A549 (cell line): ENCODE data around the gene LGMN. TPM values are rescaled to one million over a fixed set of nuclear protein-coding genes. Genes with fewer than 3 reads are reported as not detected.
A peak's percentile ranks its signal among the peaks of the same experiment; 100 is the strongest.

Experiments used
- ATAC-seq, 2 experiments: fragments of 200-7000 bp in 1 of 2; fragments of >200 bp in 1 of 2; cut with Nextera tagmentation in 1 of 2; cut with Tn5 transposase in 1 of 2; 3 replicates each; pipeline versions ENCODE4 v1.8.0 to v1.9.1; 2018 to 2020; ENCODE audit warnings: mild to moderate bottlenecking in 1 of 2, moderate library complexity in 1 of 2
- CTCF ChIA-PET: fragments of 300-600 bp; sonication (Branson Sonifier 250); formaldehyde crosslinking; extraction: SDS; loops from one replicate; lab custom pipeline; 2021; ENCODE audit warnings: antibody characterized with exemption, inconsistent platforms; lab: Yijun Ruan, JAX
- POLR2A ChIA-PET: fragments of 350-600 bp; formaldehyde crosslinking; extraction: SDS; loops from one replicate; lab custom pipeline; 2021; ENCODE audit warnings: antibody characterized with exemption, inconsistent platforms; lab: Yijun Ruan, JAX
- DNase-seq, 2 experiments: peaks; one replicate each; pipeline versions ENCODE4 v3.0.0 to v3.0.0-alpha.2; 2011 to 2016; ENCODE audit warnings: low read depth in 1 of 2, low spot score in 1 of 2
- FAIRE-seq: peaks from 2 replicates; lab custom pipeline; 2011; peaks lifted over from hg19 to GRCh38; lab: Jason Lieb, UNC
- H3K27ac ChIP-seq, 2 experiments: fragments of >200 bp; sonication (Bioruptor Twin); formaldehyde crosslinking; 3 replicates each; pipeline ENCODE4 v1.5.1; 2016 to 2017
- H3K4me1 ChIP-seq: fragments of >200 bp; sonication (Bioruptor Twin); formaldehyde crosslinking; 3 replicates; pipeline ENCODE4 v1.6.1; 2016
- H3K4me2 ChIP-seq: fragments of >200 bp; sonication (Bioruptor Twin); formaldehyde crosslinking; 3 replicates; pipeline ENCODE4 v1.6.1; 2016
- H3K4me3 ChIP-seq: fragments of >200 bp; sonication (Bioruptor Twin); formaldehyde crosslinking; 3 replicates; pipeline ENCODE4 v1.5.1; 2016
- H3K9me3 ChIP-seq: fragments of >200 bp; sonication (Bioruptor Twin); formaldehyde crosslinking; 3 replicates; pipeline ENCODE4 v1.6.1; 2016
- CBX2 ChIP-seq: fragments of 200-600 bp; sonication (generic); IDR thresholded peaks from 2 replicates; pipeline ENCODE4 v1.6.1; 2016; ENCODE audit warnings: low read depth, mild to moderate bottlenecking, borderline replicate concordance
- CEBPB ChIP-seq, 2 experiments: fragments of >200 bp in 1 of 2; sonication (Bioruptor Twin) in 1 of 2; formaldehyde crosslinking in 1 of 2; IDR thresholded peaks; 2 replicates each; pipeline ENCODE4 v1.6.1; 2012 to 2016
- CHD2 ChIP-seq: fragments of 150-350 bp; IDR thresholded peaks from 2 replicates; pipeline ENCODE4 v1.6.1; 2014; ENCODE audit warnings: low read length; ENCODE audit not compliant: partially characterized antibody
- EHF ChIP-seq: fragments of 250-450 bp; sonication (Bioruptor Pico); IDR thresholded peaks from 2 replicates; pipeline ENCODE4 v1.5.0; 2020; ENCODE audit warnings: mild to moderate bottlenecking
- EP300 ChIP-seq, 2 experiments: fragments of >200 bp; sonication (Bioruptor Twin); formaldehyde crosslinking; IDR thresholded peaks; 2 replicates in 1 of 2; 3 replicates in 1 of 2; pipeline ENCODE4 v1.6.1; 2016 to 2017
- GATA3 ChIP-seq: IDR thresholded peaks from 2 replicates; pipeline ENCODE4 v1.6.1; 2012; ENCODE audit warnings: borderline replicate concordance
- HDAC2 ChIP-seq: fragments of 200-600 bp; sonication (generic); IDR thresholded peaks from 2 replicates; pipeline ENCODE4 v1.6.1; 2016
- HEYL ChIP-seq: fragments of 250-450 bp; sonication (Bioruptor Pico); IDR thresholded peaks from 2 replicates; pipeline ENCODE4 v1.8.0; 2021; ENCODE audit warnings: mild to moderate bottlenecking, moderate library complexity
- HOXA7 ChIP-seq: fragments of 250-450 bp; sonication (Bioruptor Pico); IDR thresholded peaks from 2 replicates; pipeline ENCODE4 v1.5.0; 2020; ENCODE audit warnings: mild to moderate bottlenecking, moderate library complexity
- HOXB5 ChIP-seq: fragments of 250-450 bp; sonication (Bioruptor Pico); IDR thresholded peaks from 2 replicates; pipeline ENCODE4 v1.5.0; 2020; ENCODE audit warnings: mild to moderate bottlenecking, moderate library complexity
- JUNB ChIP-seq: fragments of >200 bp; sonication (Bioruptor Twin); formaldehyde crosslinking; IDR thresholded peaks from 2 replicates; pipeline ENCODE4 v1.6.1; 2016
- NPAS2 ChIP-seq: fragments of 250-450 bp; sonication (Bioruptor Pico); IDR thresholded peaks from 2 replicates; pipeline ENCODE4 v1.8.0; 2022; ENCODE audit warnings: mild to moderate bottlenecking, moderate library complexity, borderline replicate concordance
- PHF8 ChIP-seq: fragments of 200-600 bp; sonication (generic); IDR thresholded peaks from 2 replicates; pipeline ENCODE4 v1.6.1; 2016; ENCODE audit warnings: low read depth, mild to moderate bottlenecking, antibody characterized with exemption, moderate library complexity, borderline replicate concordance
- RAD21 ChIP-seq, 2 experiments: fragments of >200 bp in 1 of 2; sonication (Bioruptor Twin) in 1 of 2; formaldehyde crosslinking in 1 of 2; IDR thresholded peaks in 1 of 2; conservative IDR thresholded peaks in 1 of 2; 2 replicates in 1 of 2; 3 replicates in 1 of 2; pipeline ENCODE4 v1.6.1; 2012 to 2018; ENCODE audit warnings: inconsistent platforms in 1 of 2
- RARB ChIP-seq: fragments of 250-450 bp; sonication (Bioruptor Pico); IDR thresholded peaks from 2 replicates; pipeline ENCODE4 v1.8.0; 2021; ENCODE audit warnings: mild to moderate bottlenecking, moderate library complexity
- RFX5 ChIP-seq: fragments of 450-650 bp; IDR thresholded peaks from 2 replicates; pipeline ENCODE4 v1.7.1; 2014; ENCODE audit warnings: antibody characterized with exemption, mild to moderate bottlenecking, moderate library complexity
- SREBF2 ChIP-seq: fragments of 450-650 bp; IDR thresholded peaks from 2 replicates; pipeline ENCODE4 v1.6.1; 2014; ENCODE audit warnings: mild to moderate bottlenecking, moderate library complexity
- TFCP2L1 ChIP-seq: fragments of 250-450 bp; sonication (Bioruptor Pico); IDR thresholded peaks from 2 replicates; pipeline ENCODE4 v1.5.0; 2021; ENCODE audit warnings: mild to moderate bottlenecking
- ZSCAN20 ChIP-seq: fragments of 250-450 bp; sonication (Bioruptor Pico); IDR thresholded peaks from 2 replicates; pipeline ENCODE4 v1.8.0; 2022; ENCODE audit warnings: mild to moderate bottlenecking, moderate library complexity
- WGBS: methylation state at CpG from one replicate; pipeline ENCODE4 v1.1.6; 2017; ENCODE audit errors: missing lambda C conversion rate; 5-methylcytosine and 5-hydroxymethylcytosine counted together
- polyA plus RNA-seq, 4 experiments: library from polyadenylated mRNA; depleted of rRNA in 3 of 4; stranded (reverse); fragments of >200 nt; fragmentation: RNase III in 1 of 4; extraction: RNeasy Plus Mini Kit Qiagen cat#74134 plus additional on column Dnase treatment in 1 of 4; gene quantifications; 2 replicates in 3 of 4; 3 replicates in 1 of 4; pipeline ENCODE4 v1.2.3, GENCODE V29; 2011 to 2017
- TF ChIP-seq, protein P1 (sequence below): fragments of 250-450 bp; sonication (Bioruptor Pico); IDR thresholded peaks from 2 replicates; pipeline ENCODE4 v1.5.0; 2021; ENCODE audit warnings: mild to moderate bottlenecking, moderate library complexity, borderline replicate concordance
- TF ChIP-seq, protein P2 (sequence below): fragments of >200 bp; sonication (Bioruptor Twin); formaldehyde crosslinking; IDR thresholded peaks from 3 replicates; pipeline ENCODE4 v1.5.1; 2016
- TF ChIP-seq, protein P3 (sequence below): fragments of >200 bp; sonication (Bioruptor Twin); formaldehyde crosslinking; IDR thresholded peaks from 3 replicates; pipeline ENCODE4 v1.6.1; 2016
- TF ChIP-seq, protein P4 (sequence below): fragments of 250-450 bp; sonication (Bioruptor Pico); IDR thresholded peaks from 2 replicates; pipeline ENCODE4 v1.5.0; 2020; ENCODE audit warnings: low read depth, mild to moderate bottlenecking, moderate library complexity

LGMN gene
- polyA plus RNA-seq, 2 of the 4 experiments (the other 2 are of a cell fraction) = 70.4 to 106 TPM

DNA sequence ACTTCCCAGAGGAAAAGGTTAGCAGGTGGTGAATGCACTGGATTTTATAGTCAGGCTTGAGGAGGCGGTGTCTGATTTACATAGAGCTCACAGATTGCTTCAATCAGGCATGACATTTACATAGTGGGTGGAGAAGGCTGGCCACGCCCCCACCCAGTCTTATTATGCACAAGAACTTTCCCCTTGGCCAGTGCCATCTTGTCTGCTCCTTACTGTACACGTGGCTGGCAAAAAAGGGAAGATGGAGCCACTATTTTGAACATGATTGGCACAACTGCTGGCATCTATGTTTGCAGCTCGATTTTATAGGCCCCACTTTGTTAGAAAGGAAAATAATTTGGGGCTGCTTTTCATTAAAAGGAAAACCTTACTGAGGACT is 10.9 kb upstream of the LGMN start:
- ATAC-seq (peak in 1 of 2 experiments; percentile 71; a peak in 3 of 6 replicates), FAIRE-seq (no peak)
- POLR2A ChIA-PET = no interaction called here

DNA sequence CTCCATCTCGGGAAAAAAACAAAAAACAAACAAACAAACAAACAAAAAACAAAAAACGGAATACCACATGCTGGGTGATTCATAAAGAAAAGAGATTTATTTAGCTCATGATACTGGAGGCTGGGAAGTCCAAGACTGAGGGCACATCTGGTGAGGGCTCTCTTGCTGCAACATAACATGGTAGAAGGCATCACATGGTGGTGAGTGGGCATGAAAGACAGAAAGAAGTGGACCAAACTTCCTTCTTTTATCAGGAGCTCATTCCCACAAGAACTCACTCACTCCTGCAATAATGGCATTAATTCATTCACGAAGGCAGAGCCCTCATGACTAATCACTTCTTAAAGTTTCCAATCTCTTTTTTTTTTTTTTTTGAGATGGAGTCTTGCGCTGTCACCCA is 8.0 kb upstream of the LGMN start:
- Histone ChIP-seq H3K4me2 (no peak overlapping the region), H3K4me1 (no peaks in the 10 kb centered on the region), H3K27ac (no peak overlapping the region), H3K9me3 (no peaks in the 10 kb centered on the region), H3K4me3 (no peak overlapping the region)
- FAIRE-seq = no peak
- 61% methylated on average over 4 of the region's 4 CpGs for WGBS
- no peak for DNase-seq
- POLR2A ChIA-PET = no interaction called here
- no peak for ATAC-seq
- CTCF ChIA-PET = no interaction called here
- TF ChIP-seq CBX2 (no peak), CHD2 (no peak), SREBF2 (no peak), CEBPB (IDR thresholded peaks at IDR 0.05) (no peak), ZSCAN20 (CRISPR knock-in tag) (no peak), GATA3 (no peak), EP300 (IDR thresholded peaks at IDR 0.05) (no peak), NPAS2 (CRISPR knock-in tag) (no peak), HOXA7 (no peak), HOXB5 (no peak), HDAC2 (no peak), PHF8 (no peak), RFX5 (no peak), JUNB (no peak)
- TF ChIP-seq, protein P1, sequence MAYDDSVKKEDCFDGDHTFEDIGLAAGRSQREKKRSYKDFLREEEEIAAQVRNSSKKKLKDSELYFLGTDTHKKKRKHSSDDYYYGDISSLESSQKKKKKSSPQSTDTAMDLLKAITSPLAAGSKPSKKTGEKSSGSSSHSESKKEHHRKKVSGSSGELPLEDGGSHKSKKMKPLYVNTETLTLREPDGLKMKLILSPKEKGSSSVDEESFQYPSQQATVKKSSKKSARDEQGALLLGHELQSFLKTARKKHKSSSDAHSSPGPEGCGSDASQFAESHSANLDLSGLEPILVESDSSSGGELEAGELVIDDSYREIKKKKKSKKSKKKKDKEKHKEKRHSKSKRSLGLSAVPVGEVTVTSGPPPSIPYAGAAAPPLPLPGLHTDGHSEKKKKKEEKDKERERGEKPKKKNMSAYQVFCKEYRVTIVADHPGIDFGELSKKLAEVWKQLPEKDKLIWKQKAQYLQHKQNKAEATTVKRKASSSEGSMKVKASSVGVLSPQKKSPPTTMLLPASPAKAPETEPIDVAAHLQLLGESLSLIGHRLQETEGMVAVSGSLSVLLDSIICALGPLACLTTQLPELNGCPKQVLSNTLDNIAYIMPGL (CRISPR knock-in tag) = no peak
- TF ChIP-seq, protein P2, sequence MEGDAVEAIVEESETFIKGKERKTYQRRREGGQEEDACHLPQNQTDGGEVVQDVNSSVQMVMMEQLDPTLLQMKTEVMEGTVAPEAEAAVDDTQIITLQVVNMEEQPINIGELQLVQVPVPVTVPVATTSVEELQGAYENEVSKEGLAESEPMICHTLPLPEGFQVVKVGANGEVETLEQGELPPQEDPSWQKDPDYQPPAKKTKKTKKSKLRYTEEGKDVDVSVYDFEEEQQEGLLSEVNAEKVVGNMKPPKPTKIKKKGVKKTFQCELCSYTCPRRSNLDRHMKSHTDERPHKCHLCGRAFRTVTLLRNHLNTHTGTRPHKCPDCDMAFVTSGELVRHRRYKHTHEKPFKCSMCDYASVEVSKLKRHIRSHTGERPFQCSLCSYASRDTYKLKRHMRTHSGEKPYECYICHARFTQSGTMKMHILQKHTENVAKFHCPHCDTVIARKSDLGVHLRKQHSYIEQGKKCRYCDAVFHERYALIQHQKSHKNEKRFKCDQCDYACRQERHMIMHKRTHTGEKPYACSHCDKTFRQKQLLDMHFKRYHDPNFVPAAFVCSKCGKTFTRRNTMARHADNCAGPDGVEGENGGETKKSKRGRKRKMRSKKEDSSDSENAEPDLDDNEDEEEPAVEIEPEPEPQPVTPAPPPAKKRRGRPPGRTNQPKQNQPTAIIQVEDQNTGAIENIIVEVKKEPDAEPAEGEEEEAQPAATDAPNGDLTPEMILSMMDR = no peak
- TF ChIP-seq, protein P3, sequence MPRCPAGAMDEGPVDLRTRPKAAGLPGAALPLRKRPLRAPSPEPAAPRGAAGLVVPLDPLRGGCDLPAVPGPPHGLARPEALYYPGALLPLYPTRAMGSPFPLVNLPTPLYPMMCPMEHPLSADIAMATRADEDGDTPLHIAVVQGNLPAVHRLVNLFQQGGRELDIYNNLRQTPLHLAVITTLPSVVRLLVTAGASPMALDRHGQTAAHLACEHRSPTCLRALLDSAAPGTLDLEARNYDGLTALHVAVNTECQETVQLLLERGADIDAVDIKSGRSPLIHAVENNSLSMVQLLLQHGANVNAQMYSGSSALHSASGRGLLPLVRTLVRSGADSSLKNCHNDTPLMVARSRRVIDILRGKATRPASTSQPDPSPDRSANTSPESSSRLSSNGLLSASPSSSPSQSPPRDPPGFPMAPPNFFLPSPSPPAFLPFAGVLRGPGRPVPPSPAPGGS = no peak

More for the DNA sequence above, 10.9 kb upstream of the LGMN start:
- DNase-seq = peak in 1 of 2 experiments; percentile 51
- H3K4me1 ChIP-seq = no peaks in the 10 kb centered on the region
- H3K9me3 ChIP-seq = no peaks in the 10 kb centered on the region
- H3K4me2 ChIP-seq = no peak overlapping the region
- no peak overlapping the region for H3K27ac ChIP-seq
- WGBS = 29% methylated on average over 4 of the region's 4 CpGs
- TF ChIP-seq EHF (CRISPR knock-in tag) (no peak), HEYL (CRISPR knock-in tag) (no peak), RAD21 (conservative IDR thresholded peaks at IDR 0.05 in 1 of 2, IDR thresholded peaks at IDR 0.05 in 1 of 2) (no peak), HOXA7 (no peak), TFCP2L1 (CRISPR knock-in tag) (no peak), SREBF2 (no peak), RARB (no peak)
- TF ChIP-seq, protein P4, sequence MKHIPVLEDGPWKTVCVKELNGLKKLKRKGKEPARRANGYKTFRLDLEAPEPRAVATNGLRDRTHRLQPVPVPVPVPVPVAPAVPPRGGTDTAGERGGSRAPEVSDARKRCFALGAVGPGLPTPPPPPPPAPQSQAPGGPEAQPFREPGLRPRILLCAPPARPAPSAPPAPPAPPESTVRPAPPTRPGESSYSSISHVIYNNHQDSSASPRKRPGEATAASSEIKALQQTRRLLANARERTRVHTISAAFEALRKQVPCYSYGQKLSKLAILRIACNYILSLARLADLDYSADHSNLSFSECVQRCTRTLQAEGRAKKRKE = no peak
- H3K4me3 ChIP-seq = no peak overlapping the region
- CTCF ChIA-PET = interaction anchor here (1.0 to 1.4 kb wide), 3 partner anchors 9 to 69 kb away, joined by 3 to 6 read pairs (median 4); no protein-coding TSS in a partner anchor
